Lower leg skin (tissue), 3 donors: Measurements from ENCODE around the gene MAFF.
"Not testable (repeated sequence)": the region's sequence is repeated elsewhere in the genome, so short reads cannot be mapped to it uniquely, and the experiment has no call there.

Experiments used
- CTCF ChIP-seq, 3 donors: fragments of 450-650 bp; IDR thresholded peaks; one replicate each; pipeline ENCODE4 v1.5.1; 2016; ENCODE audit warnings: antibody characterized with exemption in 3 of 3, mild to moderate bottlenecking in 3 of 3, moderate library complexity in 2 of 3
- POLR2A ChIP-seq, 2 donors: fragments of 450-650 bp; IDR thresholded peaks; one replicate each; pipeline ENCODE4 v1.6.1; 2016 to 2017; ENCODE audit warnings: antibody characterized with exemption in 2 of 2, mild to moderate bottlenecking in 1 of 2, moderate library complexity in 1 of 2

GRCh38 chr22:38233856-38234255 is 32.1 kb downstream of the MAFF start:
- TF ChIP-seq CTCF, POLR2A (IDR thresholded peaks at IDR 0.05): not testable (repeated sequence)
